M059J (cell line): ENCODE data around the gene KIAA2012. TPM values are rescaled to one million over a fixed set of nuclear protein-coding genes. Genes with fewer than 3 reads are reported as not detected.

ENCODE experiments used
- DNase-seq: peaks from one replicate; pipeline ENCODE4 v3.0.0-alpha.2; 2012; ENCODE audit warnings: low read depth
- total RNA-seq: library from RNA; depleted of rRNA; stranded (reverse); fragments of >200 nt; shearing (Covaris generic); gene quantifications from 2 replicates; pipeline ENCODE4 v1.2.3, GENCODE V29; 2014

The KIAA2012 gene
- total RNA-seq, 1 experiment from 2014 or later = not detected

DNA sequence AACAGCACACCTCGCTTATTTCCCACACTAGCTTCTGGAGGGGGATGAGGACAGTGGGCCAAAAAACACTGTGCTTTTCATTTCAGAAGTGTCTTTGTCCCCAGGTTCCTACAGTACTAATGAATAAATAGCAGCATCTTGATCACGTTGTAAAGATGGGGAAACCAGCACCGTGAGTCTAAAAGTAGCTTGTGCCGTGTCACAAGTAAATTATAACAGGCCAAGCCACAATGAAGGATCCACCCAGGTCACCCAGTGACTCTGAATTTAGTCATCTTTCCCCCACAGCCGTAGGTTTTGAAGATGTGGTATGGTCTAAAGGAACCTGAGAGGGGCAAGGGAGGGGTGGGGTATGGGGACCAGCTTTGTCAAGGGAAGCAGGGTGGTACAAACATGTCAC lies 30.6 kb upstream of the KIAA2012 start:
- DNase-seq = peak; percentile 46

DNA sequence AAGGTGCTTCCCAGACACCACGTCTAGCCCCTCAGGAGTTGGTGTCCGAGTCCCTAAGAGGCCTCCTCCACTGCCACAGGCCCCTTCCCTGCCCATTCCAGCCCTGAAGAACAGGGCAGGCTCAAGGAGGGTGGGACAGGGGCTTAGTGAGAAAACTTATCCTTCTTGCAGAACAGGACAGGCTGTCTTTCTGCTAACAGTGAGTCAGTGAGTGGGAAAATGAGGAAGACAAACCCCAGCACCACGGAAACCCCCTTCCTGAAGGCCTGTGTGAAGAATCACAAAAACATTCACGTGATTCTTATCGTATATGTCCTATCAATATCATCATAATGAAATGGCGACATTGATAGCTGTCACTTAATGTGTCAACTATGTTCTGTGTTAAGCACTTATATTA lies 29.6 kb upstream of the KIAA2012 start:
- DNase-seq = peak; percentile 9

DNA sequence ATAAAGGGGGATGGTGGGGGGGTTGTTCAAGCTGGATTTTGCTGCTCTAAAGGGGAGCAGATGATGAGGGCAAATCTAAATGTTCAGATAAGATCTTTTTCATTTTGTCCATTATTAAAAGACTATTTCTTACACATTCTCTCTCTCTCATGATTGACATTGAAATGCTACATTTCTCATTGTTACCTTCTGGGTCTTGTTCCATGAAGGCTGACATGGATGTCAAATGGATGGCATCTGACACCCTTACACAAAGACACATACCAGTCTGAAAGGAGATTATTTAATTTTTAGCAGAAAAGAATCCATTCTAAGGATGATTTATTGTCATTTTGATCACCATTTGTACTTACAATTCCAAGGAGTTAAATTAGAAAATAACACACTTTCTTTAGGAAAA lies 28.3 kb upstream of the KIAA2012 start:
- DNase-seq = no peak

DNA sequence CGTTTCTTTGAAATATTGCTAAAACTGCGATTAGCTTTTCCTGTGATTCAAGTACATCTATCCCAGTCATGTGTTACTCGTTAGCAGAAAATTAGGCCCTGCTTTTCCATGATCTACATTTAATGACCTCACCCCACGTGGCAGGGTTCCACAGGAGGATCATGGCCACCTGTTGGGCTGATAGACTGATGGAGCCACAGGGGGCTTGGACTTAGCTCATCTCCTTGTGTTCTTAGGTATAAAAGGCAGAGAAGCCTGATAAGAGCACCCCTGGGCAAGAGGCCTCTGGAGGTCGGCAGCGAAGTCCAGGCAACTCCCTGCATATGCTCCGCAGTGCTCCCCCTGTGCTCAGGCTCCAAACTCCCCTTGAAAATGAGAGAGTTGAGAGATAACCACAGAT lies 26.5 kb upstream of the KIAA2012 start:
- no peak for DNase-seq

DNA sequence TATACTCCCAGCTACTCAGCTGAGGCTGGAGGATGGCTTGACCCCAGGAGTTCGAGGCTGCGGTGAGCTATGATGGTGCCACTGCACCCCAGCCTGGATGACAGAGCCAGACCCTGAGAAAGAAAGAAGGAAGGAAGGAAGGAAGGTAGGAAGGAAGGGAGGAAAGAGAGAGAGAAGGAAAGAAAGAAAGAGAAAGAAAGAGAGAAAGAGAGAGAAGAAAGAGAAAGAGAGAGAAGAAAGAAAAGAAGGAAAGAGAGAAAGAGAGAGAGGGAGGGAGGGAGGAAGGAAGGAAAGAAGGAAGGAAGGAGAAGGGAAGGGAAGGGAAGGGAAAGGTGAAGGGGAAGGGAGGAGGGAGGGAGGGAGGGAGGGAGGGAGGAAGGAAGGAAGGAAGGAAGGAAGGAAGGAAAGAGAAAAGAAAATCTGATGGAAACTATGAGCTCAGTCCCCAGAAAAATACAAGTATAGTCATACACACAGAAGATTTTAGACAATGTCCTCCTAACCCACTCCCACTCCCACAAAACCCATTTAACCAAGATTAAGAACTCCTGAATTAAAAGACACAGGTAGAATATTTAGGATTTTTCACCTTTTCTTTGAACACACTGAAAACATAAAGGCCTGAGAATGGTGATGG lies 23.8 kb upstream of the KIAA2012 start:
- DNase-seq = no peak

DNA sequence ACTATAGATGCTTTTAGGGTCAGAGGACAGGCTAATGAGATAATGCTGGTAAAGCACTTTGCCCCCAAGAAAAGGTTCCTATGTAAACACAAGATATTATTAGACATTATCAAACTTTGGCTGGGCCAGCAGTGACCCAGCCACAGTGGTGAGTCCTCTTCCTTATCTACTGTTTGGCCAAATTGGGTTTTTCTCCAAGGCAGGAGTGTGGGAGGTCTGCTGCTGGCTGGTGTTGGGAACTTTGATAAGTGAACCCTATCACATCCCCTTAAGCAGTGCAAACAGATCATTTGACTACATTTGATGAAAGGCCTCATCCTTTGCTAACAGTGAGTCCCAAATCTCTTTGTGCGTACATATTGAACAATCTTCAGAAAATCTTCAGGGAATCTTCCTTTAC lies 23.2 kb upstream of the KIAA2012 start:
- no peak for DNase-seq

DNA sequence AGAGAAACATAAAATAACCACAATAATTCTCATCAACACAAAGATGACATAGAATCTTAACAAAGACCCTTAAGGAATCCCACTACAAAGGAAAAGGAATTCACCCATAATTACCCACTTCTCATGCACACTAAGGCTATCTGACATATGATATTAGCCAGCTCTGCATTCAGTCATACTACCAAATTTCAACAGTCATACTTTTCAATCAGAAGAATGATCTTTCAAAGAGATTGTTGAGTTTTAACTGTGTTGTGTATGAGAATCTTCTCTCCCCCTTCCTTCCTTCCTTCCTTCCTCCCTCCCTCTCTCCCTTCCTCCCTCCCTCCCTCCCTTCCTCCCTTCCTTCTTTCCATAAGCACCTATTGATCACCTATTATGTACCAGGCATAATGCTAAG lies 22.4 kb upstream of the KIAA2012 start:
- DNase-seq = no peak

DNA sequence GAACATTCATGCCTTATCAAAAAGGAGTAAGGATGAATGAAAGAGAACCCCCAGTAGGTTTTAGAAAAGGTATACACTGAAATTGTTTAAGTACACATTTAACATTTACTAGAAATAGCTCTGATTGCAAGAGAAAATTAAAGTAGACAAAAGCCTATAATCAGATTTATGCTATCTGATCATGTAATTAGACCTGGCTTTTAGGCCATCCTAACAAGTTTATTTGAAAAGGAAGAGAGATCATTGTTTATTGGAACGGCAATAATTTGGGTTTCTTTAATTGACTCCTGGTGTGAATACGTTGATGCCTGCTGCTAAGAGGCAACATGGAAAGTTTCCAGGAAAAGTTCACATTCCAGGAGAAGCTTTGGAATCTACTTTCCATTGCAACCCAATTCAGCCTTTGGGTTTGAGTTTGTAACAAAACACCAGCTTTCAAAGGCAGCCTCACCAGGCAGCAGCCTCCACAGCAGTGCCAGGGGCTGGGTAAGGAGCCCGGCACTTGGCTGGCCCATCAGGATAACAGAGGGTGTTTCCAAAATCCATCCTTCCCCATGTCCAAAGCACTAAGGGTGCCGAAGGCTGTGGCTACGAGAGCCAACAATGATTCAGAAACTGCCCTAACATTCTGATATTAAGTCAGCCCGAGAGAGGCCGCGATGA lies 21.4 kb upstream of the KIAA2012 start:
- DNase-seq = peak; percentile 52

DNA sequence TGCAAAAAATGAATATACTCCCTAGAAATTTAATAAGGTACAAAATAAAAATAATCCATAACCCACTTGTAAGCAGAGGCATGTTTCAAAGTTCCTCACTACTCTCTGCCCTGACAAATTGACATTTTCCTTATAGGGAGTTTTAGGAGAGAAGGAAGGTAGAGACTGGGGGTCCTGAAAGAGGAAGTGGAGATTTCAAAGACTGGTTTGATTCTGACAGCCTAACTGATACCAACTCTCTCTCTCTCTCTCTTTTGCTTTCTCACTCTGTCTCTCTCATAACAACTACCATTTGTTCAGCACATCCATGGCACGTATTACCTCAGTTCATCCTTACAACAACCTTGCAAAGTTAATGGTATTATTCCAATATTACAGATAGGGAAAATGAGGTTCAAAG lies 20.8 kb upstream of the KIAA2012 start:
- no peak for DNase-seq

DNA sequence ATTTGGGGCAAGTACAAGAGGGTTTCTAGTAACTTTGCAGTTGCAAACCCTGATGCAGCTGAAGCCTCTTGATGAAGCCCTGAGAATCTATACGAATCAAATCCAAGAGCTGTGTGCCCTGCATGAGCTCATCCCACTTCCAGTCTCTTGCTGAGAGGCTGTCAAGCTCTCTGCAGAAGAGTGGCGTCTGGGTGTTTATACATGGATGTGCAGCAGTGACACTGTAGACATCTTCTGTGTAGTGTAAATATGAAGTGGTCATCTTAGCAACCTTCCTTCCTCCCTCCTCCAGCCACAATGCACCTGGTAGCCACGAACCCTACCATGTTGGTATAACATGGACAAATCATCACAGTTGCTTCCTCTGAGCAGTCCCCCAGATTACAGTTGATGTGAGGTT lies 18.4 kb upstream of the KIAA2012 start:
- DNase-seq = no peak

DNA sequence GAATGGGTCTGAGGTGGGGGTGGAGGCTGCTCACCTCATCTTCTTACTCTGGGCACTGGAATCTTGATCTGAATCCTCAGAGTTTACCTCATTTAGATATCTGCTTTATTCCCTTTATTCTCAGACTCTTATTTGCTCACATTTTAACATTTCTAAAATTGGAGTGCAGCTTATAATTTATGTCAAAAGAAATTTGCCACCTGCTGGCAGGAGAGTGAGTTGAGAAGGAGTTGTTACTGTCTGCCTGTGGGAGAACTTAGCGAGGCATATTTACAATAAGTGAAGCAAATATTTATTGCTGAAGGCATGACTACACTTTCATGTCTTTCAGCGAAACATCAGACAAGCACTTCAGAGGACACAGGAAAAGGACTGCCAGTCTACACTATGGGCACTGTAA lies 16.4 kb upstream of the KIAA2012 start:
- no peak for DNase-seq

DNA sequence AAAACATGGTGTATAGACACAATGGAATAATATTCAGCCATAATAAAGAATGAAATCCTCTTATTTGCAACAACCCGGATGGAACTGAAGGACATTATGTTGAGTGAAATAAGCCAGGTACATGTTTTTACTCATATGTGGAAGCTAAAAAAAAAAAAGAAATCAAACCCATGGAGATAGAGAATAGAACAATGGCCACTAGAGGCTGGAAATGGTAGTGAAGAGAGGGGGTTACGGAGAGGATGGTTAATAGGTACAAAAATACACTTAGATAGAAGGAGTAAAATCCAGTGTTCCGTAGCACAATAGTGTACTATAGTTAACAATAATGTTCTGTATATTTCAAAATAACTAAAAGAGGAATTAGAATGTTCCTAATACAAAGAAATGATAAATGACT lies 12.8 kb upstream of the KIAA2012 start:
- no peak for DNase-seq

DNA sequence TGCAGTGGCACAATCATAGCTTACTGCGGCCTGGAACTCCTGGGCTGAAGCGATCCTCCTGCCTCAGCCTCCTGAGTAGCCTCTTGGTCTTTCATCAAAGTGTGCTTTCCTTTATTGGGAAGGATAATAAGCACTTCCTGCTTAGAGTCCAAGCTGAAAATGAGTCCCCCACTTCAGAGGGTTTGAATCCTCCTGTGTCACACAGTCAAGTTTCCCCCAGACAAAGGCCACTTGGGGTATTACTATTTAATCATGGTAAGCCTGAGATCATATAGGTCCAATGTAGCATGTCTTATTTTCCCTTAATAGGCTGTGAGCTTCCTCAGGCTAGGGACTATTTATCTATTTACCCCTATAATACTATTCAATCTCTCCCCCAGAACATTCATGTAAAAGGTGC lies 11.4 kb upstream of the KIAA2012 start:
- DNase-seq = no peak

DNA sequence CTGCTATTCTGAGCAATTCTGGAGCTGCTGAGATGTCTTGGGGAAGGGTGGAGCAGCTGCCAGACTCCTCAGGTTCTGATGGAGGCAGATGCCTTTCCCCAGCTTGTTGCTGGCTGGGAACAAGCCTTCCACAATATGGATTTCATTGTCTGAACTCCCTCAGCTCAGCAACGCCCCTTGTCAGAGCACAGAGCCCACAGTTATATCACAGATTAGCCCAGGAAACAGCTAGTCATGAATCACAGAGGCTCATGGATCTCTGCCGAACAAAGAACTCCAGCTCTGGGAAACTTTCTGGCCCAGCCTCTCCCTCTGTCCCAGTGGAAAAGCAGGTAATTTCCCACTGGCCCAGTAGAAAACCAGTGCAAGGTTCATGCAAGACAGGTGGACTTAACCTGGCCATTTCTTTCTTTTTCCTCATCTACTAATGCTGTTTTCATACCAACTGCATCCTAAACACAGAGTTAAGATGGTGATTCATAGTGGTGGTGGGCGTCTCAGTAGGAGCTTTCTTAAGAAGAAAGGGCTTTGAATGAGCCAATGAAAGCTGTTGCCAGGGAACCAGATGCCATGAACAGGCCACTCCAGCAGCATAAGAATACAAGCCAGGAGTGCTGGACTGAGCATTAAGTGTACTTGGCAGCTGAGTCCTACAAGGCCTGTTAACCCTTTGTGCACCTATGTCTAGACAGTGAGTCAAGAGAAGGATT lies 8.7 kb upstream of the KIAA2012 start:
- DNase-seq = peak; percentile 60

DNA sequence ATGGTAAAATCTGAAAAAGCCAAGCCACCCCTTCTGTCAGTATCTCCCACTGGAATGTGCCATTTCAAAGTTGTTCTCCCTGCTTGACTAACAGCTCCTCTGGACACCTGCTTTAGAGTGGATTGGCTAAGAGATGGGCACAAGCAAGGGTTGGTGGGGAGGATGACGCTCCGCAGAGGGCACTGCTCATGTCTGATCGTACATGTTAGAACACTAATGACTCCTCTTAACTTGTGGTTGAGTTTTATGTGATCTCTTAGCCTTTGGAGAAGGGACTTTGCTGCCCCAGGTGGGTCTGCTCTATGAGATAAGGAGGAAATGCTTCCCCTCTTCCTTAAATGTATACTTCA lies 8.2 kb upstream of the KIAA2012 start:
- DNase-seq = no peak

DNA sequence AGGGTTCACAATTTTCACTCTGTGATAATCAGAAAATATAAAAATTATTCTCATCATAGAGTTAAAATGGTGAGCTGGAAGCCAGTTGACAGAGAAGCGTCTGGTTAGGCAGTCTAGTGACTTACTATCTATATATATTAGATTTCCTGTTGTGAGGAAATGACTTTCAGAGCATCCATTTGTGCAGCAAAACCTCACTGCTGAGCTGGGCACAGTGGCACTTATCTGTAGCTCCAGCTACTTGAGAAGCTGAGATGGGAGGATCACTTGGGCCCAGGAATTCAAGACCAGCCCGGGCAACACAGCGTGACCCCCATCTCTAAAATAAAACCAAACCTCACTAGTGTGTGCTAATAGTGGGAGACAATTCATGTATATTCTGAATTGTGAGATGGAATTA lies 7.2 kb upstream of the KIAA2012 start:
- DNase-seq = no peak

DNA sequence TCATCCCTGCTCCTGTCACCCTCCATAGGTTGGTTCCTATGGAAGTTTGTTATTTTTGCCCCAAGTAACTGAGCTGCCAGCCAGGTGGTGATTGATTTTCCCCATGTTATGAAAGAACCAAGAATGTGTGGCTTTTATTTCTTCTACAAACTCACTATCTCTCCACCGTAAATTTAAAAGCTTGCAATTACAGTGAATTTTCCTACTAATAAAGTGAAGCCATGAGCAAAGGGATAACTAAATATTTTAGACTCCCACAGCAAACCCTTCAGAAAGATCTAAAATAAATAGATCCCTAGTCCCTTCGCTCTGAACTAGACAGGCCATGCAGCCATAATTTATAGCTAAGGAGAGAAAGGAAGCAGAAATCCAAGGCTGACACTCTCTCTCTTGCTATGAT lies 6.2 kb upstream of the KIAA2012 start:
- DNase-seq = no peak

DNA sequence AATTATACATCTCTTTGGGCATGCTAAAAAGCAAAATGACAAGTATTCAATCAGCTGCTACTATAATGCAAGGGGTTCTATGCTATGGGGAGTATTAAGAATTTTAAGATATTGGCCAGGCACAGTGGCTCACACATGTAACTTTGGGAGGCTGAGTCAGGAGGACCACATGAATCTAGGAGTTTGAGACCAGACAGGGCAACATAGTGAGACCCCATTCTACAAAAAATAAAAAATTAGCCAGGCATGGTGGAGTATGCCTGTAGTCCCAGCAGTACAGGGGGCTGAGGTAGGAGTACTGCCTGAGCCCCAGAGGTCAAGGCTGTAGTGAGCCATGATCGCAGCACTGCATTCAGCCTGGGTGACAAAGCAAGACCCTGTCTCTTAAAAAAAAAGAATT lies 5.5 kb upstream of the KIAA2012 start:
- DNase-seq = no peak

DNA sequence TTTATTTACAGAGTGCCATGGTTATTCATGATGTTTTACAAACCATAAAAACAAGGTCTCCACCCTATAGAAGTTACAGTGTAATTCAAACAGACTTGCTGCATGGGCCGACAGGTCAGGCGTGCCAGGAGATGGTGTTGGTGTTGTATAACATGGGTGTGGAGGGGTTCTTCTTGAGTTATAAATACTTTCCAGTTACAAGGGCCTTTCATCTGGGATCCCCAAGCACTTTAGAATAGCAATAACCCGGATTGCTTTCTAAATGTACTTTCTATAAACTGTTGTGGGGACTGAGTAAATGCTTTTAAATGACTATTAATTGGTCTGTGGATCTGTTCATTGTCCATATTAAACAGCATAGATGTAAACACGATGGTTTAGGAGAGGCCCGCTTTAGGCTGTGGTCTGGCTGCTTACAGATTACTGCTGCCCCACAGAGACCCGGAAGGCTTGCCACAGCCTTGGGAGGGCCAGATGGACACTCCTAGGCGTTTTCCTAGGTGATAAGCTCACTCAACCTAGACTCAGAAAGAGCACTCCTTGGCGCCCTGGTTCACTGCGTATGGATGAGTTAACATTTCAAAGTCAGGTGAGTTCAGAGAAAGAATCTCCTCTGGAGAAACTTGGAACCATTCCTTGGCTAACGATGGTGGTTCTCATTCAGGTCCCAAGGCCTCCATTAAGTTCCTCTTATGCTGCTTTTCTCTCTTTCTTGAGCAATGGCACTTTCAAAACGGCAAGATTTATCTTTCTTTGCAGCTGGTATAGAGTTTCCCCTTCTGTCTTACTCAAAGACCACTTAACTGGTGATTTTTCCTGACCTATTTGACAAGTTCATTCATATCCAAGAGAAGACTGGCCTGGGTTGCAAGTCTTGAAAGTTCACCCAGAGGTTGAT lies 3.6 kb upstream of the KIAA2012 start:
- no peak for DNase-seq

DNA sequence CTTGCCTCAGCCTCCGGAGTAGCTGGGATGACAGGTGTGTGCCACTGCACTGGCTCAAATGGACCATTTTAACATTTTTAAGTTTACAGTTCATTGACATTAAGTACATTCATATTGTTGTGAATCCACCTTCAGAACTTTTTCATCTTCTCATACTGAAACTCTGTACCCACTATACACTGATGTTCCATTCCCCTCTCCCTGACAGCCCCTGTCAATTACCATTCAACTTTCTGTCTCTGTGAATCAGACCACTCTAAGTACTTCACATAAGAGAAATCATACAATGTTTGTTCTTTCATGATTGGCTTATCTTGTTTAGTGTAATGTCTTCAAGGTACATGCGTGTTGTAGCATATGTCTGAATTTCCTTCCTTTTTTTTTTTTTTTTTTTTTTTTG lies 1.9 kb upstream of the KIAA2012 start:
- no peak for DNase-seq

DNA sequence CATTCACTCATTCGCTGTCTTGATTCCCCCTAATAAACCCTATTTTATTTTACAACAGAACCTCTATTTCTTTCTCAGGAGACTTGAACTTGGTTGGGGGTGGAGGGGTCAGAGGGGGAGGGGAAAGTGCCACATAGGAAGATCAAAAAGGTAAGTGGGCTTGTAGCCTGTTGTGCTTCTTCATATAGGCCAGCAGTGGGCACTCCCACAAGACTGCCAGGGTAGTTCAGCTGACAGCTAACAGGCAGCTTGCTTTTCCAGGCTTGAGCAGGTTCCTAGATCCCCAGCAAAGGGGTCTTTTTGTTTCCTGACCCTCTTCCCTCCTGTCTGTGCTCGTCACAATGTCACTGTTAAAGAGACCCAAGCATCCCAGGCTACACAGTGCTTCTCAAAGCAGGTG lies 829 bp upstream of the KIAA2012 start:
- no peak for DNase-seq

DNA sequence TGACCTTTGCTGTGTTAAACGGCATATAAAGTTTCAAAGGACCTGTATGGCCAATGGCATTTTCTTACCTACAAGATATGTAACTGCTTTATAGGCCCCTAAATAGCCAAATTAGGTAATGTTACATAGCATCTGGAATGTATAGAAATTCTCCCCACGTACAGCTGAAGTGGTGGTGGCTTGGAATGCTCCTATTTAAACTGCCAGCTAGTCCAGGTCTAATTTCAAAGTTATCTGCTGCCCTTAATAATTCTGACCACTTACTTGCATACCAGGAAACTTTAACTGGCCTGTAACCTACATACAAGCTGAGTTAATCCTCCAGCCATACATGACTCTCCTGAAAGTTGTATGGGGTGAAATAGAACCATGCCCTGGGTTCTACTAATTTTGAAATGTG lies 1.3 kb downstream of the KIAA2012 start:
- no peak for DNase-seq
